ENCODE measurements around the gene KRT33B.

Gene KRT33B

GRCh38 chr17:41360296-41360995, 9.2 kb downstream of the KRT33B start:
- Histone ChIP-seq H4K91ac (ENCODE audit: low read length) (no peak overlapping the region), H2BK5ac (ENCODE audit: low read depth, low read length, poor library complexity, severe bottlenecking) (no peak overlapping the region), H2BK12ac (ENCODE audit: low read length in 2 of 2) (no peak overlapping the region), H3K9me3 (ENCODE audit: control insufficient read depth, low read length) (peaks cover 11% of the 10 kb centered on the region), H3K27ac (ENCODE audit: low read length, poor library complexity, severe bottlenecking) (peak overlapping the region; percentile 72), H3K23ac (ENCODE audit: low read length in 2 of 2) (no peak overlapping the region), H2BK120ac (ENCODE audit: low read depth, low read length) (no peak overlapping the region), H3K36me3 (ENCODE audit: control insufficient read depth in 1 of 2, insufficient read depth in 2 of 2, low read depth in 1 of 2, low read length in 2 of 2) (no peaks in the 10 kb centered on the region), H2AK5ac (ENCODE audit: low read length, severe bottlenecking) (no peak overlapping the region), H3K9ac (ENCODE audit: low read length) (no peak overlapping the region), H3K18ac (ENCODE audit: low read depth in 1 of 2, low read length in 2 of 2) (no peak overlapping the region), H2BK15ac (ENCODE audit: low read depth, poor library complexity, severe bottlenecking) (no peak overlapping the region), H2AFZ (ENCODE audit: low read depth, low read length) (peak overlapping the region; percentile 32), H3K4ac (ENCODE audit: low read depth in 1 of 2, low read length in 2 of 2) (no peak overlapping the region), H3K14ac (ENCODE audit: low read length in 2 of 2) (no peak overlapping the region), H3K4me2 (ENCODE audit: low read length, poor library complexity, severe bottlenecking) (peak overlapping the region; percentile 6), H3K79me1 (replicated peaks; ENCODE audit: low read length, poor library complexity, severe bottlenecking) (no peaks in the 10 kb centered on the region), H4K8ac (ENCODE audit: low read length) (no peak overlapping the region), H3K27me3 (ENCODE audit: control insufficient read depth in 1 of 2, insufficient read depth in 1 of 2, low read length in 2 of 2) (no peaks in the 10 kb centered on the region), H3K4me3 (ENCODE audit: insufficient read depth in 1 of 2, low read depth in 1 of 2, low read length in 2 of 2) (no peak overlapping the region), H3K4me1 (ENCODE audit: control insufficient read depth, insufficient read depth, low read depth, low read length) (peaks cover 2% of the 10 kb centered on the region)
- 79% methylated on average over 5 of the region's 5 CpGs for WGBS
- peak; percentile 26 for DNase-seq

- no peak for DNase-seq
- Histone ChIP-seq H3K4me3 (ENCODE audit: insufficient read depth in 1 of 2, low read depth in 1 of 2, low read length in 2 of 2) (no peak overlapping the region), H3K9ac (ENCODE audit: low read length) (no peak overlapping the region), H2BK12ac (ENCODE audit: low read length in 2 of 2) (no peak overlapping the region), H3K36me3 (ENCODE audit: control insufficient read depth in 1 of 2, insufficient read depth in 2 of 2, low read depth in 1 of 2, low read length in 2 of 2) (no peaks in the 10 kb centered on the region), H2AFZ (ENCODE audit: low read depth, low read length) (no peak overlapping the region), H3K4me2 (ENCODE audit: low read length, poor library complexity, severe bottlenecking) (no peak overlapping the region), H2AK5ac (ENCODE audit: low read length, severe bottlenecking) (no peak overlapping the region), H3K4ac (ENCODE audit: low read depth in 1 of 2, low read length in 2 of 2) (no peak overlapping the region), H3K9me3 (ENCODE audit: control insufficient read depth, low read length) (peaks cover 11% of the 10 kb centered on the region), H2BK15ac (ENCODE audit: low read depth, poor library complexity, severe bottlenecking) (no peak overlapping the region), H2BK120ac (ENCODE audit: low read depth, low read length) (no peak overlapping the region), H4K8ac (ENCODE audit: low read length) (no peak overlapping the region), H3K14ac (ENCODE audit: low read length in 2 of 2) (no peak overlapping the region), H4K91ac (ENCODE audit: low read length) (no peak overlapping the region), H3K27me3 (ENCODE audit: control insufficient read depth in 1 of 2, insufficient read depth in 1 of 2, low read length in 2 of 2) (peaks cover 0 to 34% of the 10 kb centered on the region in 2 experiments), H3K23ac (ENCODE audit: low read length in 2 of 2) (no peak overlapping the region), H3K18ac (ENCODE audit: low read depth in 1 of 2, low read length in 2 of 2) (no peak overlapping the region), H3K4me1 (ENCODE audit: control insufficient read depth, insufficient read depth, low read depth, low read length) (no peaks in the 10 kb centered on the region), H2BK5ac (ENCODE audit: low read depth, low read length, poor library complexity, severe bottlenecking) (no peak overlapping the region), H3K79me1 (replicated peaks; ENCODE audit: low read length, poor library complexity, severe bottlenecking) (no peaks in the 10 kb centered on the region), H3K27ac (ENCODE audit: low read length, poor library complexity, severe bottlenecking) (no peak overlapping the region)
- no CpG with 5 or more reads among the region's 4 CpGs for WGBS
Measured at GRCh38 chr17:41354536-41354935, 15.1 kb downstream of the KRT33B start.

GRCh38 chr17:41352597-41353366, 16.8 kb downstream of the KRT33B start:
- Histone ChIP-seq H3K27me3 (ENCODE audit: control insufficient read depth in 1 of 2, insufficient read depth in 1 of 2, low read length in 2 of 2) (peaks cover 0 to 40% of the 10 kb centered on the region in 2 experiments), H3K27ac (ENCODE audit: low read length, poor library complexity, severe bottlenecking) (no peak overlapping the region), H3K79me1 (replicated peaks; ENCODE audit: low read length, poor library complexity, severe bottlenecking) (no peaks in the 10 kb centered on the region), H2BK15ac (ENCODE audit: low read depth, poor library complexity, severe bottlenecking) (no peak overlapping the region), H3K4ac (ENCODE audit: low read depth in 1 of 2, low read length in 2 of 2) (no peak overlapping the region), H2BK120ac (ENCODE audit: low read depth, low read length) (no peak overlapping the region), H2BK5ac (ENCODE audit: low read depth, low read length, poor library complexity, severe bottlenecking) (no peak overlapping the region), H2BK12ac (ENCODE audit: low read length in 2 of 2) (no peak overlapping the region), H4K91ac (ENCODE audit: low read length) (no peak overlapping the region), H3K4me1 (ENCODE audit: control insufficient read depth, insufficient read depth, low read depth, low read length) (no peaks in the 10 kb centered on the region), H3K18ac (ENCODE audit: low read depth in 1 of 2, low read length in 2 of 2) (no peak overlapping the region), H3K4me3 (ENCODE audit: insufficient read depth in 1 of 2, low read depth in 1 of 2, low read length in 2 of 2) (no peak overlapping the region), H3K9ac (ENCODE audit: low read length) (no peak overlapping the region), H3K23ac (ENCODE audit: low read length in 2 of 2) (no peak overlapping the region), H4K8ac (ENCODE audit: low read length) (no peak overlapping the region), H3K4me2 (ENCODE audit: low read length, poor library complexity, severe bottlenecking) (no peak overlapping the region), H3K9me3 (ENCODE audit: control insufficient read depth, low read length) (peaks cover 11% of the 10 kb centered on the region), H2AK5ac (ENCODE audit: low read length, severe bottlenecking) (no peak overlapping the region), H3K14ac (ENCODE audit: low read length in 2 of 2) (no peak overlapping the region), H3K36me3 (ENCODE audit: control insufficient read depth in 1 of 2, insufficient read depth in 2 of 2, low read depth in 1 of 2, low read length in 2 of 2) (no peaks in the 10 kb centered on the region), H2AFZ (ENCODE audit: low read depth, low read length) (no peak overlapping the region)
- WGBS: 70% methylated on average over 4 of the region's 7 CpGs
- DNase-seq: no peak

- no peak overlapping the region for H2BK15ac ChIP-seq (ENCODE audit: low read depth, poor library complexity, severe bottlenecking)
- no peak overlapping the region for H3K18ac ChIP-seq (ENCODE audit: low read depth in 1 of 2, low read length in 2 of 2)
- no peak overlapping the region for H3K4me3 ChIP-seq (ENCODE audit: insufficient read depth in 1 of 2, low read depth in 1 of 2, low read length in 2 of 2)
- no peak overlapping the region for H3K14ac ChIP-seq (ENCODE audit: low read length in 2 of 2)
- H3K4me1 ChIP-seq (ENCODE audit: control insufficient read depth, insufficient read depth, low read depth, low read length): no peaks in the 10 kb centered on the region
- H4K8ac ChIP-seq (ENCODE audit: low read length): no peak overlapping the region
- no peak overlapping the region for H3K4me2 ChIP-seq (ENCODE audit: low read length, poor library complexity, severe bottlenecking)
- H3K9me3 ChIP-seq (ENCODE audit: control insufficient read depth, low read length): peaks cover 5% of the 10 kb centered on the region
- H3K36me3 ChIP-seq (ENCODE audit: control insufficient read depth in 1 of 2, insufficient read depth in 2 of 2, low read depth in 1 of 2, low read length in 2 of 2): no peaks in the 10 kb centered on the region
- H2BK120ac ChIP-seq (ENCODE audit: low read depth, low read length): no peak overlapping the region
- no peak overlapping the region for H3K9ac ChIP-seq (ENCODE audit: low read length)
- H3K23ac ChIP-seq (ENCODE audit: low read length in 2 of 2): no peak overlapping the region
- no peak overlapping the region for H4K91ac ChIP-seq (ENCODE audit: low read length)
- H3K4ac ChIP-seq (ENCODE audit: low read depth in 1 of 2, low read length in 2 of 2): no peak overlapping the region
- H2BK12ac ChIP-seq (ENCODE audit: low read length in 2 of 2): no peak overlapping the region
- H3K27ac ChIP-seq (ENCODE audit: low read length, poor library complexity, severe bottlenecking): no peak overlapping the region
- DNase-seq: no peak
- H2AK5ac ChIP-seq (ENCODE audit: low read length, severe bottlenecking): no peak overlapping the region
- WGBS: 86% methylated on average over 1 of the region's 2 CpGs
- no peak overlapping the region for H2AFZ ChIP-seq (ENCODE audit: low read depth, low read length)
- H3K27me3 ChIP-seq (ENCODE audit: control insufficient read depth in 1 of 2, insufficient read depth in 1 of 2, low read length in 2 of 2): peaks cover 0 to 44% of the 10 kb centered on the region in 2 experiments
- no peak overlapping the region for H2BK5ac ChIP-seq (ENCODE audit: low read depth, low read length, poor library complexity, severe bottlenecking)
- no peaks in the 10 kb centered on the region for H3K79me1 ChIP-seq (replicated peaks; ENCODE audit: low read length, poor library complexity, severe bottlenecking)
Measured at GRCh38 chr17:41351177-41351576, 18.4 kb downstream of the KRT33B start.

Data from mesenchymal stem cell (in vitro differentiated cells and primary cell).